OCI-LY1 (cell line): ENCODE results near the gene P2RX6.

ENCODE experiments used
- CTCF ChIP-seq: fragments of 200-600 bp; sonication (generic), shearing (Covaris generic); IDR thresholded peaks from 2 replicates; pipeline ENCODE4 v1.5.1; 2017; ENCODE audit warnings: mild to moderate bottlenecking, antibody characterized with exemption, low read length, moderate library complexity, mixed read lengths
- EZH2 ChIP-seq: fragments of 200-600 bp; sonication (generic), shearing (Covaris generic); IDR thresholded peaks from 2 replicates; pipeline ENCODE4 v1.8.0; 2017; ENCODE audit warnings: borderline replicate concordance, mixed run types, mild to moderate bottlenecking, antibody characterized with exemption, low read length, moderate library complexity, mixed read lengths

- TF ChIP-seq CTCF (no peak), EZH2 (no peak)
Measured at GRCh38 chr22:21025266-21025665, 10.3 kb downstream of the P2RX6 start.
